GM12865 (cell line): ENCODE data around the gene OVOL2.
"Not testable (repeated sequence)": the region's sequence is repeated elsewhere in the genome, so short reads cannot be mapped to it uniquely, and the experiment has no call there.

Source experiments
- DNase-seq: peaks from one replicate; pipeline ENCODE4 v3.0.0; 2010; ENCODE audit warnings: low read depth
- H3K4me3 ChIP-seq: 2 replicates; pipeline ENCODE4 v1.5.1; 2011; ENCODE audit warnings: mild to moderate bottlenecking, low read depth, low read length, control low read depth
- TF ChIP-seq, protein P1 (sequence below): IDR thresholded peaks from 2 replicates; pipeline ENCODE4 v1.5.1; 2011; ENCODE audit warnings: low read length, control low read depth, low read depth, inconsistent platforms; ENCODE audit not compliant: insufficient read depth; ENCODE audit errors: missing control alignments

The OVOL2 gene

DNA sequence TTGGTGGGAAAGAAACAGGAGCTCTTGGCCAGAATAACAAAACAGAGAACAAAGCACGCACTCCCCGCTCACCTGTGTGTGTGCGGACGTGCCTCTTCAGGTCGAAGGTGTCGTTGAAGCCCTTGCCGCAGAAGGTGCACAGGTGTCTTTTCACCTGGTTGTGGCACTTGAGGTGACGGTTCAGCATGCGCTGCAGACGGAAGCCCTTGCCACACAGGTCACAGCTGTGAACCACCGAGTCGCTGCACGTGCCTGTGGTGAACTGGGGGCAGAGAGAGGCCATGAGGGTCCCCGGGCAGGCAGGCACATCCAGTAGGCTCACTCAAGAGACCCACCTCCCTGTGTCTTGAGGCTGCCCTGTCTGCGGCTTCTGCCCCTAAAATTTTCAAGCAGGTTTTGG is 16.3 kb downstream of the OVOL2 start:
- H3K4me3 ChIP-seq, result no peak overlapping the region
- DNase-seq, result no peak
- TF ChIP-seq, protein P1, sequence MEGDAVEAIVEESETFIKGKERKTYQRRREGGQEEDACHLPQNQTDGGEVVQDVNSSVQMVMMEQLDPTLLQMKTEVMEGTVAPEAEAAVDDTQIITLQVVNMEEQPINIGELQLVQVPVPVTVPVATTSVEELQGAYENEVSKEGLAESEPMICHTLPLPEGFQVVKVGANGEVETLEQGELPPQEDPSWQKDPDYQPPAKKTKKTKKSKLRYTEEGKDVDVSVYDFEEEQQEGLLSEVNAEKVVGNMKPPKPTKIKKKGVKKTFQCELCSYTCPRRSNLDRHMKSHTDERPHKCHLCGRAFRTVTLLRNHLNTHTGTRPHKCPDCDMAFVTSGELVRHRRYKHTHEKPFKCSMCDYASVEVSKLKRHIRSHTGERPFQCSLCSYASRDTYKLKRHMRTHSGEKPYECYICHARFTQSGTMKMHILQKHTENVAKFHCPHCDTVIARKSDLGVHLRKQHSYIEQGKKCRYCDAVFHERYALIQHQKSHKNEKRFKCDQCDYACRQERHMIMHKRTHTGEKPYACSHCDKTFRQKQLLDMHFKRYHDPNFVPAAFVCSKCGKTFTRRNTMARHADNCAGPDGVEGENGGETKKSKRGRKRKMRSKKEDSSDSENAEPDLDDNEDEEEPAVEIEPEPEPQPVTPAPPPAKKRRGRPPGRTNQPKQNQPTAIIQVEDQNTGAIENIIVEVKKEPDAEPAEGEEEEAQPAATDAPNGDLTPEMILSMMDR, result no peak

DNA sequence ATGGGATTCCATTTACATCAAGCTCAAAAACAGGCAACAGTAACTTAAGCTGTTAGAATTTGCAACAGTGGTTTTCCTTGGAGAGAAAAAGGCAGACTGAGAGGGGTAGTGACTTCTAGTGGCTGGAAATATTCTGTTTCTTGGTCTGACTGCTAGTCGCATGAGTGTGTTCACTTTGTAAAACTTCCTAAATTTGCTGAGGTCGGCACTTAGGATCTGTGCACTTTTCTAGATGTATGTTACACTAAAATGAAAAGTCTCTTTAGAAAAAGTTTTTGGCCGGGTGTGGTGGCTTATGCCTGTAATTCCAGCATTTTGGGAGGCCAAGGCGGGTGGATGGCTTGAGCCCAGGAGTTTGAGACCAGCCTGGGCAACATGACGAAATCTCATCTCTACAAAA is 18.7 kb downstream of the OVOL2 start:
- no peak overlapping the region for H3K4me3 ChIP-seq
- no peak for DNase-seq
- TF ChIP-seq, protein P1, result no peak

DNA sequence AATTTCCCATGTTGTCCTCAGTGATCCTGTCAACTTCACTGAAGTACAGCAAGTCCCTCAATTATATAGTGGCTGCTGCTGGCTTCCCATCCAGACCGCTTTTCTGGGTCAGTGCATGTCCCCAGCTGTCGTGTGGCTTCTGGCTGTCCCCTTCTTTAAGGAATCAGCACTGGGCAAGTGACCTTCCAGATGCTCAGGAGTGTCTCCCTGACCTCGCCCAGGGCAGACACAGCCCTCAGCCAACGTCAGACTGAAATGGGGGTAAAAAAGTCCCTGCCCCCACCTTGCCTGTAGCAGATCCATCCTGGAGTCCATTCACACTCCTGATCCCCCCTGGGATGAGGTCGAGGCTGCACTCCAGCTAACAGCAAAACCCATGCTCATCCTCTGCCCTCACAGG is 23.7 kb downstream of the OVOL2 start:
- no peak for DNase-seq
- H3K4me3 ChIP-seq, result no peak overlapping the region
- TF ChIP-seq, protein P1, result no peak

DNA sequence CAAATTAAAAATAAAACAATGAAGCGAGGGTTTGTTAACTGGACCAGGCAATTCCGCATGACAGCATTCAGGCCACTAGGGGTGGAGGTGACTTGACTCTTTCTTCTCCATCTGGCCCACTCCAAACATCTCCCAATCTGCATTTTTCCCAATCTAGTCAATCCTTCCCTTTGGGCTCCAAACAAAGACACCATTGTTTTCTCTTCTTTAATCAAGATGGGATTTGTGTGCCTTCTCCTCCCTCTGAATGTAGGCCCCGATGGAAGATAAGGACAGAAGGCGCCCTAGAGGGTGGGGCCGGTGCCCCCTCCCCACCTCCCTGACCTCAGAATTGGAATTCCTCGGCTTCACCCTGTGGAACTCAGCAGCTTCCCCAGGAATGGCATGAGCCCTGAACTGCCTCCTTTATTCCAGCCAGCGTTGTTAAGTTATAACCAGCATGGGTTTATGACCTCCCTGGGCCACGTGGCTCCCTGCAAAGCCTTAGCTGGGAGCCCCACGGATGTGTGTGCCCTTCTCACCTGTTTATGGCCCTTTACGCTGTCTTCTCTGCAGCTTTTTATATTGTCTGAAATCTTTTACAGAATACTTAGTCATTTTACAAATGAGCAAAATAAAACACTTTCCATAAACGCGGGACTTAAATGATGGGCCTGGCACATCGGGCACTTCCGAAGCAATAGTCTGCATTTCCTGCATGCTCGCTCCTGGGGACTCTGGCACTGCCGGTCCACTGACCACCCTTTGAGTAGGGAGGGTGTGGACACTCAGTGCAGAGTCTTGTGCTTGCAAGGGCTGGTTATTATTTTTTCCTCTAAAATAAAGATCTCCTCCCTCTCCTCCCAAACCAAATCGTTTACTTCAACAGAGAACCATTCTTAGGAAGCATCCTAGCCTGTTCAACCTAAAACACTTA is 24.5 kb downstream of the OVOL2 start:
- TF ChIP-seq, protein P1, result no peak
- no peak for DNase-seq
- no peak overlapping the region for H3K4me3 ChIP-seq

DNA sequence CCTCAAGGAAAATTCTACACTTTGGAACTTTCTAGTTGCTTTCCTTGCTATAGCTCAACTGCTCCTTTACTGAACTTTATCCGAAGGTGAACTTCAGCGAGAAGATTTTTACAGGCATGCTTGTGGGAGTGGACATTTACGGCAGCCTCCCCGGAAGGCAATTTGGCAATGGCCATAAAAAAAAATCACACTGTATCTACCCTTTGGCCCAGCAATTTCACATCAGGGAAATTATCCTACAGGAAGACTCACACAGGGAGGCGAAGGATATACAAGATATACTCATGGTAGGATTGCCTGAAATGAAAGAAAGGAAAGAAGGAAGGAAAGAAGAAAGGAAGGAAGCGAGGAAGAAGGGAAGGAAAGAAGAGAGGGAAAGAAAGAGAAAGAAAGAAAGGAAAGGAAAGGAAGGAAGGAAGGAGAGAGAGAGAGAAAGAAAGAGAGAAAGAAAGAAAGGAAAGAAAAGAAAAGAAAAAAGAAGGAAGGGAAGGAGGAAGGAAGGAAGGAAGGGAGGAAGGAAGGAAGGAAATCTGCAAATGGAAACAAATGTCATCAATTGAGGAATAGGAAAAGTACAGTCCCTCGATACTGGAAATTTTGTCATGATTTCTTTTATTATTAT is 25.7 kb downstream of the OVOL2 start:
- TF ChIP-seq, protein P1, result no peak
- no peak overlapping the region for H3K4me3 ChIP-seq

DNA sequence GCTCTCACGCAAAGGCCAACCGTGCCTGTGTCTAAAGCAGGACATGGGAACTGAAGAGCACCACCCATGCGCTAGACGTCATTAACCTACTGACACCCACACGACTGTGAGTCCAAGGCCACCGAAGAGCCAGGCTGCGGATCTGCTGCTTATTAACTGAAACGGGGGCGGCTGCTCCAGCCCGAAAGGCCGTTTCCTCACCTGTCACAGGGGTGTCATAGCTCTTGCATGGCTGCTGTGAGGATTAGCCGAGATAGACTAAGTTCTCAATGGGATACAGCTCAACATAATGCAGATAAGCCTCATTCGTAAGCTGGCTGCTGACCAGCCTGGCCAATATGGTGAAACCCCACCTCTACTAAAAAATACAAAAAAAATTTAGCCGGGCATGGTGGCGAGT is 26.7 kb downstream of the OVOL2 start:
- no peak for DNase-seq
- TF ChIP-seq, protein P1, result no peak
- no peak overlapping the region for H3K4me3 ChIP-seq

More for the DNA sequence above, 25.7 kb downstream of the OVOL2 start:
- no peak for DNase-seq

DNA sequence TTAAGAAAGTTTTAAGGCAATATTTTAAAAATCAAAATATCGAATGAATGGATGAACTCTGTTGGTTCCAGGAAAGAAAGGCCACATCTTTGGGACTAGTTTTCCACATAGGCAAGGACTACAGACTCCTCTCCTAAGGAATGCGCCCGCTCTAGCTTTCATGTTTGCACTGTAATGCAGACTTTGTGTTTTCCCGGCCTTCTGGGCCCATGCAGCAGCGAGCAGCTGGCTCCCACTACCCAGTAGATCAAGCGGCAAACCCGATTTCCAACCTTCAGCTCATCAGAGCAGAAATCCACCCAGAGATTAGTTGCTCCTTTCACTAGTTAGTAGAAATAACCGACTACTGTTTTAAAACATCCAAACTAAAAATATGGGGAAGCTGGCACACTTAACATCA is 27.7 kb downstream of the OVOL2 start:
- TF ChIP-seq, protein P1, result no peak
- no peak overlapping the region for H3K4me3 ChIP-seq

DNA sequence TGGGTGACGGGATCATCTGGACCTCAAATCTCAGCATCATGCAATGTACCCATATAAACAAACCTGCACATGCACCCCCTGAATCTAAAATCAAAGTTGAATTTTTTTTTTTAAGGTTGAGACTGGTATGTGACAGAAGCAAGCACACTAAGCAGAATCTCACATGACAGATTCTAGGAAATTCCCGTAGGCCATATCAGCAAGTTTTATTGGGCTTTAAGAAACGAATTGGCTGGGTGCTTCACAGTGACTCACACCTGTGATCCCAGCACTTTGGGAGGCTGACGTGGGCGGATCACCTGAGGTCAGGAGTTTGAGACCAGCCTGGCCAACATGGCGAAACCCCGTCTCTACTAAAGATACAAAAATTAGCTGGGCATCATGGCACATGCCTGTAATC is 30.7 kb downstream of the OVOL2 start:
- not testable (repeated sequence) for H3K4me3 ChIP-seq, DNase-seq

More for the DNA sequence above, 27.7 kb downstream of the OVOL2 start:
- no peak for DNase-seq
